ENCODE measurements around the gene TPCN2. TPM values are rescaled to one million over a fixed set of nuclear protein-coding genes. Genes with fewer than 3 reads are reported as not detected.

TPCN2 gene
- polyA plus RNA-seq, 3 donors: 13.4 to 21.5 (median 15.1) TPM

DNA sequence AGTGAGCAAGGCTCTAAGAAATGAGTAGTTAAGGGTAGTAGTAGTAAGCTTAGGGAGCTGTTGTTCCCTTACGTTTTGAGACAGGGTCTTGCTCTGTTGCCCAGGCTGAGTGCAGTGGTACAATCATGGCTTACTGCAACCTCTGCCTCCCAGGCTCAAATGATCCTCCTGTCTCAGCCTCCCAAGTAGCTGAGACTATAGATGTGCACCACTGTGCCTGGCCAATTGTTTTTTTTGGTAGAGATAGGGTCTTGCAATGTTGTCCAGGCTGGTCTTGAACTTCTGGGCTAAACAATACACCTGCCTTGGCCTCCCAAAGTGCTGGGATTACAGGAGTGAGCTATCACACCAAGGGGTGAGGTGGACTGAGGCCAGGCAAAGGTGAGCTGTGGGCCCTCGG lies 117.0 kb downstream of the TPCN2 start:
- DNase-seq (ENCODE audit: extremely low read depth in 1 of 11, low read depth in 9 of 11, low spot score in 4 of 11): no peak

- no peak for DNase-seq (ENCODE audit: extremely low read depth in 1 of 11, low read depth in 9 of 11, low spot score in 4 of 11)
Observed at GRCh38 chr11:69166218-69167115, 117.7 kb downstream of the TPCN2 start.

DNA sequence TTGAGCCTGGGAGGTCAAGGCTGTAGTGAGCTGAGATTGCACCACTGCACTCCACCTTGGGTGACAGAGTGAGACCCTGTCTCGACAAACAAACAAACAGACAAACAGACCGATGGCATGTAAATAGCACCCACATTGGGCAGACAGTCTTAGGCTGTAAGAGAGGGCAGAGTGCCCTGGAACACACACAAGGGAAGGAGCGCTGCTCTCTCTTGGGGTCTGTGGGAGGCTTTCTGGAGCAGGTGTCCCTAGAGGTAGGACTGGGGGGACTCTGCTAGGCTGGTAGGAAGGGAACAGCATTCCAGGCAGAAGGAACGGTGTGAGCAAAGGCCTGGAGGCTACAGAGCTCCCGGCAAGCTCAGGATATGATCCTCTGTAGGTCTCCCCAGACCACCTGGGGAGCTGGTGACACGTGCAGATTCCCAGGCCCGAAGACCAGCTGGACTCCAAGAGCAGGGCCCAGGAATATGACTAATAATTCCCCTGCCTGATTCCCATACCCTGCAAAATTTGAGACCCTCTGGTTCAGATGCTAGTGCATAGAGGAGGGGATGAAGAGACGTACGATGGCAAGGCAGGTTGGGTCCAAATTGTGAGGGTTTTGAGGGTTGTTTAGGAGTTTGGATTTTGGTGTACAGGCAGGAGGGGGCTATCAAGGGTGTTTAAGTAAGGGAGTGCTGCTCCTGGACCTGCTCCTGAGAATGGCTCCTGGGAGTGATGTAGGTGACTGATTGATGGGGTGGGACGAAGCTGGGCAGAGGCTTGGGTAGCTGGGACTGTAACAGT lies 118.6 kb downstream of the TPCN2 start:
- DNase-seq (ENCODE audit: extremely low read depth in 1 of 11, low read depth in 9 of 11, low spot score in 4 of 11): no peak

GRCh38 chr11:69167916-69168691 lies 119.4 kb downstream of the TPCN2 start:
- DNase-seq (ENCODE audit: extremely low read depth in 1 of 11, low read depth in 9 of 11, low spot score in 4 of 11): no peak

DNA sequence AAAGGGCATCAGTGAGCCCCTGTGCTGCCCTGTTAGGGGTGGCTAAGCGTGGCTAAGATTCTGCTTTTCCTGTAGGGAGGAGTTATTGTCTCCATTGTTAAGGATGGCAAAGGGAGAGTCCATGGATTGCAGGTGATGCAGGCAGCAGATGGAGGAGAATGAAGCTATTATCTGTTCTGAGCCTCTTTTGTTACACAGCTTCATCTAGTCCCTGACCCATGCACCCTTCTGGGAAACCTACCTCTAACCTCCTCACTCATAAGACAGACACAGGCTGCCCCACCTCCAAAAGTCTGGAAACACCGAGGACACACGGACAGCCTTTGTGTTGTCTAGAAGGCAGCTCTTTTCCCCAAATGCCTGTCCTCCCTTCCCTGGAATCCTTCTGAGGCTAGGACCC lies 120.7 kb downstream of the TPCN2 start:
- DNase-seq (ENCODE audit: extremely low read depth in 1 of 11, low read depth in 9 of 11, low spot score in 4 of 11): no peak

- no peak for DNase-seq (ENCODE audit: extremely low read depth in 1 of 11, low read depth in 9 of 11, low spot score in 4 of 11)
Observed at GRCh38 chr11:69170704-69171103, 122.0 kb downstream of the TPCN2 start.

- DNase-seq (ENCODE audit: extremely low read depth in 1 of 11, low read depth in 9 of 11, low spot score in 4 of 11): no peak
Observed at GRCh38 chr11:69171476-69172240, 122.9 kb downstream of the TPCN2 start.

DNA sequence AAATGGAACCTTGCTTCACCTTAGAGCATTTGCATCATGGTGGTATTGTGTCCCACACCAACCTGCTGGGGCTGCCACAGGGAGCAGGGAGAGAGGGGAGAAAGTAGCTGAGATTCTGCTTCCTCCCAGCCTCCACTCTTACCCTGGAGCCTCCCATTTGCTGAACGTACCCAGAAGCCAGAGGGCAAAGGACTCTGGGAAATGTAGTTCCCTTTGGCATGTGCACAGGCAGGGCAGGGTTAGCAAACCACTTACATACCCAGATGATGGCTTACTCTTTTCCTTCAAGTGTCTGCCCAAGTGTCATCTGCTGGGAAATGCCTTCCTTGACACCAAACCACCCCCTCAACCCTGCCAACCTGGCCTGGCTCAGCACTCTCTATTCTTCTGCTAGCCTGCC lies 123.9 kb downstream of the TPCN2 start:
- no peak for DNase-seq (ENCODE audit: extremely low read depth in 1 of 11, low read depth in 9 of 11, low spot score in 4 of 11)

DNA sequence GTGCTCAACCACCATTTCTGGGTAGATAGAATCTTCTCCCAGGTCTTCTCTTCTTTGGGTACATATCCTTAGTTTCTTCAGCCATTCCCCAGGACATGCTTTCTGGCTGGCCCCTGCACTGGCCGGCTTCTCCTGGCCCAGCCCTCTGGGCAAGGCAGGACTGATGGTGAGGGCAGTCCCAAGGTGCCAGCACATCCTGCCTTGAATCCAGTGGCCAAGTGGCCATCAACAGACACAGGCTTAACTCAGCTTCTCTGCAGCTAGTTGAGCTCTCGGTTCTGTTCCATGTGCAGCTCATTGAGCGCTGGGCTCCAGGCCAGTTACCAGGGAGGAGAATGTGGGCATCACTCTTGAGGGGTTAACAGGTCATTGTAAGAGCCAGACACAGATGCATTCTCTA lies 124.6 kb downstream of the TPCN2 start:
- no peak for DNase-seq (ENCODE audit: extremely low read depth in 1 of 11, low read depth in 9 of 11, low spot score in 4 of 11)

DNA sequence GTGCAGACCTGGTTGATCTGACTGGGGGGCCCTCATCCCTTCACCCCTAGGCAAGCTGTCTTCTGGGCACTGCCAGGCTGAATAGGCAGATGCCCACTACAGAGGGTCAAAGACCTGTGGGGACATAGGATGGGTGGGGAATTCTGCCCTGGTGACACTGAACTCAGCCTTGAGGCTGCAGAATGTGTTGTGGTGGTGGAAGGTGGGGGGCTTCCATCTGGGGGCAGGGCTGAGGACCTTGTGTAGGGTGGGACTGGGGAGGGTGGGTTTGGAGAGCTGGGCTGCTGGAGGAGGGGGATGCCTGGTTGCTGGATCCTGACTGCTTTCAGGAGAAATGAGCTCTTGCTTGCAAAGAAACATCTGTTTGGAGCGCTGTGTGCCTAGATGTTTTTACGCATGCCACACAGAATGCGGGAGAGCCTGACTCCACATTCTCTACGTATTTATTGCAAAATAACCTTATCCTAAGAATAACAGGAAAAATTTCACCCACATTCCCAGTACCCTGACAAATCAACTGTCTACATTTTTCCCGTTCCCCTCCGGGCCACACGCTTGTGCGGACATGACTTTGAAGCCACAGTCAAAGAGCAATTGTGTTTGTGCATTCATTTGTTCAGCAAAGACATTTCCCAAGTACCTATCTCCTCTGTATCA lies 125.3 kb downstream of the TPCN2 start:
- DNase-seq (ENCODE audit: extremely low read depth in 1 of 11, low read depth in 9 of 11, low spot score in 4 of 11): no peak

DNA sequence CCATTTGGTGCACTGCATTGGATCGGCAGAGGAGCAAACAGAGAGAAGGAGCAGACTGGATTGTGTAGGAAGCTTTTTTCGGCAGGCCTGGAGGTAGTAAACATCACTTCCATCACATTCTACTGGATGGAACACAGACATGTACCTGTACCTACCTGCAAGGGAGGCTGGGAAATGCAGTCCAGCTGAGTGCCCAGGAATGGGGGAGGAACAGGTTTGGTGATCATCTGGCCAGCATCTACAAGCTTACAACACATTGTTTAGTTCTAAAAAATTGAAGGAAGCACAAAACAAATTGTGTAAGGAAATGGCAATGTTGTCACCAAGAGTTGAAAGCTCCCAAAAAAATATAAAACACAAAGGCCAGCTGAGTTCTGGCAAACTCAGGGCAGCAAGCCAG lies 126.1 kb downstream of the TPCN2 start:
- DNase-seq (ENCODE audit: extremely low read depth in 1 of 11, low read depth in 9 of 11, low spot score in 4 of 11): no peak

- DNase-seq (ENCODE audit: extremely low read depth in 1 of 11, low read depth in 9 of 11, low spot score in 4 of 11): no peak
Observed at GRCh38 chr11:69178819-69179482, 130.2 kb downstream of the TPCN2 start.

DNA sequence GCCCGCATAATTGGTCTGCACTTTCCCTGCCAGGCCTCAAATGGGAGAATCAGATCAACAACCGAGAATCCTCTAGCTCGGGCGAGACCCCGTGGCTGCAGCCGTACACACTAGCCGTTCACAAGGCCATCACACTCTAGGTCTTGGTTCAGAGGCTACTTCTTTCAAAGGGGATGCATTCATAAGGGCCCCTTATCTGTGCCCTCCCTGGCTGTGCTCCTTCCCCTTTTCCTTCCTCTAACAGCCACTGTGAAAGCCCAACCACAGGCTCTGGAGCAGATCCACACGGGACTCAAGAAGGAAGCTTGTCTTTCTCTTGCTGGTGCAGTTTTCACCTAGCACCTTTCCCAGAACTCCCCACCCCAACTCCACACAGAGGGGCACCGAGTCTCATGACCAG lies 131.5 kb downstream of the TPCN2 start:
- DNase-seq (ENCODE audit: extremely low read depth in 1 of 11, low read depth in 9 of 11, low spot score in 4 of 11): no peak

DNA sequence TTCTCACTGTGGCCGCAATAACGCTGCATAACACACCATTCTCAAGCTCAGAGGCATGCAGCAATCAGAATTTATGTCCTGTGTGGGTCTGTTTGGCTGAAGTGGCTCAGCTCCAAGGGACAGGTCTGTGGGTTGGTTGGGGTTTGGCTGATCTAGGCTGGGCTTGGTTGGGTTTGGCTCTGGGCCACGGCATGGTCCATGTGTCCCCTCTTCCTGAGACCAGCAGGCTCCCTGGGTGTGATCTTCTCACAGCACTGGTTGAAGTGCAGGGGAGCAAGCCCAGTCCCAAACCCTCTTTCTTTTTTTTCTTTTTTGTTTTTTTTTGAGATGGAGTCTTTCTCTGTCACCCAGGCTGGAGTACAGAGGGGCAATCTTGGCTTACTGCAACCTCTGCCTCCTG lies 132.0 kb downstream of the TPCN2 start:
- no peak for DNase-seq (ENCODE audit: extremely low read depth in 1 of 11, low read depth in 9 of 11, low spot score in 4 of 11)

GRCh38 chr11:69183613-69184012 lies 134.9 kb downstream of the TPCN2 start:
- no peak for DNase-seq (ENCODE audit: extremely low read depth in 1 of 11, low read depth in 9 of 11, low spot score in 4 of 11)

All from renal cortex interstitium (tissue), 11 donors.